CD8-positive, alpha-beta memory T cell (primary cell): Measurements from ENCODE around the gene KRT6B. TPM values are rescaled to one million over a fixed set of nuclear protein-coding genes. Genes with fewer than 3 reads are reported as not detected.
"Not testable (repeated sequence)": the region's sequence is repeated elsewhere in the genome, so short reads cannot be mapped to it uniquely, and the experiment has no call there.

Experiments
- CTCF ChIA-PET: fragments of 350-600 bp; sonication (Branson Sonifier 250); formaldehyde crosslinking; loops from one replicate; lab custom pipeline; 2021; ENCODE audit warnings: antibody characterized with exemption; lab: Charles Lee
- POLR2A ChIA-PET: fragments of 350-600 bp; sonication (Branson Sonifier 250); formaldehyde crosslinking; loops from one replicate; lab custom pipeline; 2021; ENCODE audit warnings: antibody characterized with exemption; lab: Charles Lee
- DNase-seq, 5 donors: peaks; one replicate each; pipeline versions ENCODE4 v3.0.0 to v3.0.0-alpha.2; 2020 to 2022; ENCODE audit warnings: mixed read lengths in 1 of 5
- H3K27ac ChIP-seq: one replicate; pipeline ENCODE4 v1.7.0; 2013; ENCODE audit warnings: low read depth, mild to moderate bottlenecking, low read length, moderate library complexity
- H3K27me3 ChIP-seq: 2 replicates; pipeline ENCODE4 v1.7.0; 2013; ENCODE audit warnings: low read length, mild to moderate bottlenecking; ENCODE audit not compliant: insufficient read depth, poor library complexity, severe bottlenecking
- H3K36me3 ChIP-seq: 2 replicates; pipeline ENCODE4 v1.7.0; 2013; ENCODE audit warnings: mild to moderate bottlenecking, low read length, moderate library complexity; ENCODE audit not compliant: insufficient read depth
- H3K4me1 ChIP-seq: 2 replicates; pipeline ENCODE4 v1.7.0; 2013; ENCODE audit warnings: mild to moderate bottlenecking, low read length, moderate library complexity; ENCODE audit not compliant: insufficient read depth
- H3K4me3 ChIP-seq: 2 replicates; pipeline ENCODE4 v1.7.0; 2013; ENCODE audit warnings: mild to moderate bottlenecking, low read length
- H3K9me3 ChIP-seq: 2 replicates; pipeline ENCODE4 v1.7.0; 2013; ENCODE audit warnings: mild to moderate bottlenecking, low read length
- H3K27ac Mint-ChIP-seq, 8 donors: one replicate each; pipeline ENCODE4 v1.8.0; 2020 to 2021; ENCODE audit warnings: mixed read lengths in 8 of 8, mild to moderate bottlenecking in 6 of 8, inconsistent platforms in 3 of 8, moderate library complexity in 3 of 8
- H3K27me3 Mint-ChIP-seq, 2 donors: one replicate each; pipeline ENCODE4 v1.8.0; 2020 to 2021; ENCODE audit warnings: mixed read lengths in 2 of 2, mild to moderate bottlenecking in 1 of 2, moderate library complexity in 1 of 2
- H3K36me3 Mint-ChIP-seq, 3 donors: one replicate each; pipeline ENCODE4 v1.8.0; 2020 to 2021; ENCODE audit warnings: mixed read lengths in 3 of 3, inconsistent platforms in 1 of 3, mild to moderate bottlenecking in 1 of 3
- H3K4me1 Mint-ChIP-seq, 3 donors: one replicate each; pipeline ENCODE4 v1.8.0; 2020 to 2021; ENCODE audit warnings: mixed read lengths in 3 of 3, inconsistent platforms in 1 of 3, mild to moderate bottlenecking in 1 of 3
- H3K4me3 Mint-ChIP-seq, 7 donors: one replicate each; pipeline ENCODE4 v1.8.0; 2020 to 2021; ENCODE audit warnings: mixed read lengths in 7 of 7, mild to moderate bottlenecking in 6 of 7, moderate library complexity in 4 of 7, inconsistent platforms in 2 of 7
- H3K9me3 Mint-ChIP-seq, 5 donors: one replicate each; pipeline ENCODE4 v1.8.0; 2020 to 2022; ENCODE audit warnings: mixed read lengths in 5 of 5, mild to moderate bottlenecking in 3 of 5, moderate library complexity in 2 of 5, inconsistent platforms in 1 of 5
- polyA plus RNA-seq: library from polyadenylated mRNA; unstranded; fragments of 300-500 nt; fragmentation: Illumina TruSeq; gene quantifications from one replicate; pipeline ENCODE4 v1.2.3, GENCODE V29; 2021
- total RNA-seq, 2 experiments: library from RNA; stranded (reverse); gene quantifications; one replicate each; pipeline ENCODE4 v1.2.3, GENCODE V29; 2021

Gene KRT6B
- total and polyA plus RNA-seq, 3 experiments from 2014 or later, result not detected

GRCh38 chr12:52495389-52495788 lies 43.4 kb upstream of the KRT6B start:
- Histone ChIP-seq H3K9me3 (no peaks in the 10 kb centered on the region), H3K27ac (no peak overlapping the region), H3K4me3 (no peak overlapping the region), H3K4me1 (no peaks in the 10 kb centered on the region), H3K36me3 (no peaks in the 10 kb centered on the region), H3K27me3 (no peaks in the 10 kb centered on the region)
- DNase-seq, result no peak
- H3K27ac Mint-ChIP-seq, result no peak overlapping the region
- no peak overlapping the region for H3K4me3 Mint-ChIP-seq
- H3K9me3 Mint-ChIP-seq, result no peaks in the 10 kb centered on the region
- H3K36me3 Mint-ChIP-seq, result no peaks in the 10 kb centered on the region
- CTCF ChIA-PET, result no interaction called here
- H3K27me3 Mint-ChIP-seq, result peaks cover 24 to 49% of the 10 kb centered on the region in 2 donors
- peaks cover 0 to 4% (median 2%) of the 10 kb centered on the region in 3 donors for H3K4me1 Mint-ChIP-seq
- POLR2A ChIA-PET, result no interaction called here

GRCh38 chr12:52494518-52494917 lies 42.6 kb upstream of the KRT6B start:
- Mint-ChIP-seq H3K36me3 (no peaks in the 10 kb centered on the region), H3K27me3 (peaks cover 24 to 46% of the 10 kb centered on the region in 2 donors), H3K27ac (no peak overlapping the region), H3K9me3 (no peaks in the 10 kb centered on the region), H3K4me1 (peaks cover 0 to 4% (median 2%) of the 10 kb centered on the region in 3 donors), H3K4me3 (no peak overlapping the region)
- H3K9me3 ChIP-seq, result no peaks in the 10 kb centered on the region
- no peaks in the 10 kb centered on the region for H3K27me3 ChIP-seq
- H3K27ac ChIP-seq, result no peak overlapping the region
- H3K4me3 ChIP-seq, result no peak overlapping the region
- no peaks in the 10 kb centered on the region for H3K4me1 ChIP-seq
- ChIA-PET CTCF (no interaction called here), POLR2A (no interaction called here)
- no peaks in the 10 kb centered on the region for H3K36me3 ChIP-seq
- no peak for DNase-seq

GRCh38 chr12:52494100-52494499 lies 42.2 kb upstream of the KRT6B start:
- Mint-ChIP-seq H3K4me1 (peaks cover 0 to 4% (median 2%) of the 10 kb centered on the region in 3 donors), H3K9me3 (no peaks in the 10 kb centered on the region), H3K4me3 (no peak overlapping the region), H3K36me3 (no peaks in the 10 kb centered on the region), H3K27ac (no peak overlapping the region), H3K27me3 (peaks cover 24 to 48% of the 10 kb centered on the region in 2 donors)
- H3K4me3 ChIP-seq, result no peak overlapping the region
- DNase-seq, result no peak
- no peak overlapping the region for H3K27ac ChIP-seq
- no peaks in the 10 kb centered on the region for H3K9me3 ChIP-seq
- H3K4me1 ChIP-seq, result no peaks in the 10 kb centered on the region
- POLR2A ChIA-PET, result no interaction called here
- no peaks in the 10 kb centered on the region for H3K36me3 ChIP-seq
- CTCF ChIA-PET, result no interaction called here
- no peaks in the 10 kb centered on the region for H3K27me3 ChIP-seq

- no peak for DNase-seq
- no peak within 1 kb of the TSS for H3K27ac ChIP-seq
- H3K4me3 ChIP-seq, result no peak within 1 kb of the TSS
- no peak within 1 kb of the TSS for H3K27ac Mint-ChIP-seq
- peaks cover 24 to 52% of the 10 kb centered on the region in 2 donors for H3K27me3 Mint-ChIP-seq
- no peaks in the 10 kb centered on the region for H3K27me3 ChIP-seq
- no peak within 1 kb of the TSS for H3K4me3 Mint-ChIP-seq
- H3K36me3 ChIP-seq, result no peaks in the 10 kb centered on the region
- H3K9me3 Mint-ChIP-seq, result no peaks in the 10 kb centered on the region
- H3K4me1 Mint-ChIP-seq, result peaks cover 0 to 4% (median 2%) of the 10 kb centered on the region in 3 donors
- H3K4me1 ChIP-seq, result no peaks in the 10 kb centered on the region
- ChIA-PET CTCF (no interaction called here), POLR2A (no interaction called here)
- no peaks in the 10 kb centered on the region for H3K36me3 Mint-ChIP-seq
- no peaks in the 10 kb centered on the region for H3K9me3 ChIP-seq
Observed at GRCh38 chr12:52493172-52493571, 41.2 kb upstream of the KRT6B start, which contains the start of gene KRT6A. Gene KRT6A (minus strand): TSS chr12:52493257. CDS start chr12:52493188, 69 bp downstream.

- H3K4me1 ChIP-seq, DNase-seq, H3K4me3 Mint-ChIP-seq, H3K9me3 Mint-ChIP-seq, H3K36me3 Mint-ChIP-seq, H3K36me3 ChIP-seq, CTCF ChIA-PET, H3K27me3 ChIP-seq, H3K27ac ChIP-seq, H3K9me3 ChIP-seq, H3K4me1 Mint-ChIP-seq, H3K27ac Mint-ChIP-seq, H3K4me3 ChIP-seq, POLR2A ChIA-PET: not testable (repeated sequence)
- H3K27me3 Mint-ChIP-seq, result peaks cover 21 to 50% of the 10 kb centered on the region in 2 donors
Observed at GRCh38 chr12:52492405-52492804, 40.5 kb upstream of the KRT6B start.

GRCh38 chr12:52491495-52491894 lies 39.5 kb upstream of the KRT6B start:
- H3K27me3 ChIP-seq, H3K9me3 ChIP-seq, H3K4me3 Mint-ChIP-seq, DNase-seq, H3K4me1 Mint-ChIP-seq, H3K4me1 ChIP-seq, H3K27ac ChIP-seq, H3K4me3 ChIP-seq, H3K27ac Mint-ChIP-seq, H3K36me3 Mint-ChIP-seq, H3K9me3 Mint-ChIP-seq, CTCF ChIA-PET, POLR2A ChIA-PET, H3K36me3 ChIP-seq: not testable (repeated sequence)
- H3K27me3 Mint-ChIP-seq, result peaks cover 21 to 56% of the 10 kb centered on the region in 2 donors

- Histone ChIP-seq H3K27ac (no peak overlapping the region), H3K4me1 (no peaks in the 10 kb centered on the region), H3K36me3 (no peaks in the 10 kb centered on the region), H3K27me3 (no peaks in the 10 kb centered on the region), H3K9me3 (no peaks in the 10 kb centered on the region), H3K4me3 (no peak overlapping the region)
- ChIA-PET CTCF (no interaction called here), POLR2A (no interaction called here)
- H3K9me3 Mint-ChIP-seq, result peaks cover 8 to 14% (median 13%) of the 10 kb centered on the region in 5 donors
- no peaks in the 10 kb centered on the region for H3K36me3 Mint-ChIP-seq
- no peak overlapping the region for H3K27ac Mint-ChIP-seq
- no peak for DNase-seq
- no peak overlapping the region for H3K4me3 Mint-ChIP-seq
- H3K27me3 Mint-ChIP-seq, result peaks cover 19 to 65% of the 10 kb centered on the region in 2 donors
- H3K4me1 Mint-ChIP-seq, result no peaks in the 10 kb centered on the region
Observed at GRCh38 chr12:52488736-52489135, 36.8 kb upstream of the KRT6B start.

GRCh38 chr12:52487744-52488443 lies 35.9 kb upstream of the KRT6B start:
- H3K27ac Mint-ChIP-seq, H3K4me3 ChIP-seq, H3K27me3 ChIP-seq, POLR2A ChIA-PET, H3K27ac ChIP-seq, CTCF ChIA-PET, DNase-seq, H3K4me1 Mint-ChIP-seq, H3K36me3 ChIP-seq, H3K4me1 ChIP-seq, H3K9me3 ChIP-seq, H3K4me3 Mint-ChIP-seq, H3K36me3 Mint-ChIP-seq: not testable (repeated sequence)
- Mint-ChIP-seq H3K9me3 (peaks cover 8 to 14% (median 13%) of the 10 kb centered on the region in 5 donors), H3K27me3 (peaks cover 20 to 66% of the 10 kb centered on the region in 2 donors)
